ENCODE measurements around the gene GPR162.
A peak's percentile ranks its signal among the peaks of the same experiment; 100 is the strongest.

The GPR162 gene

GRCh38 chr12:6830286-6830890 is 8.8 kb downstream of the GPR162 start:
- Histone ChIP-seq H3K9ac (ENCODE audit: low read length in 2 of 2) (peak overlapping the region in 1 of 2 donors; percentile 21), H3K27me3 (ENCODE audit: control insufficient read depth in 1 of 2, insufficient read depth in 2 of 2, low read length in 2 of 2) (no peaks in the 10 kb centered on the region), H3K4me1 (ENCODE audit: control insufficient read depth, insufficient read depth, low read length) (peaks cover 27% of the 10 kb centered on the region), H3K4me3 (ENCODE audit: low read length in 2 of 2) (peak overlapping the region in 1 of 2 donors; percentile 89), H3K36me3 (ENCODE audit: control insufficient read depth in 2 of 2, insufficient read depth in 2 of 2, low read length in 2 of 2) (peaks cover 12 to 22% of the 10 kb centered on the region in 2 donors), H3K9me3 (ENCODE audit: control insufficient read depth in 2 of 2, low read length in 2 of 2) (no peaks in the 10 kb centered on the region), H3K27ac (ENCODE audit: low read length) (no peak overlapping the region)

DNA sequence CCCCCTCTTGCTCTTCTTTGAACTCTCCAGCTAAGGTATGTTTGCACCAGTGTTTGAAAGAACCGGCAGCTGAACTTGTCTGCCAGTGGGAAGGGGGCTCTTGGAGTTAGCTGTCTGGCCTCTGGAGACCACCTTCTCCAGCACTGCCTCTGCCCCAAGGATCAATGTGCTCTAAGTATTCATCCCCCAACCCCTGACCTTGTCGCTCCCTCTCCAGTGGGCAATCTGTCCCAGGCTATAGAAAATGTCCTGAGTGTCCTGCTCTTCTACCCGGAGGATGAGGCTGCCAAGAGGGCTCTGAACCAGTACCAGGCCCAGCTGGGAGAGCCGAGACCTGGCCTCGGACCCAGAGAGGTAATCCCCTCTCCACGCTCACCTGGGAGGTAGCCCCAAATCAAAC is 9.4 kb downstream of the GPR162 start:
- no peak overlapping the region for H3K9ac ChIP-seq (ENCODE audit: low read length in 2 of 2)
- no peak overlapping the region for H3K27ac ChIP-seq (ENCODE audit: low read length)
- H3K36me3 ChIP-seq (ENCODE audit: control insufficient read depth in 2 of 2, insufficient read depth in 2 of 2, low read length in 2 of 2), result peaks cover 12 to 22% of the 10 kb centered on the region in 2 donors
- H3K4me1 ChIP-seq (ENCODE audit: control insufficient read depth, insufficient read depth, low read length), result peaks cover 21% of the 10 kb centered on the region
- no peaks in the 10 kb centered on the region for H3K27me3 ChIP-seq (ENCODE audit: control insufficient read depth in 1 of 2, insufficient read depth in 2 of 2, low read length in 2 of 2)
- no peaks in the 10 kb centered on the region for H3K9me3 ChIP-seq (ENCODE audit: control insufficient read depth in 2 of 2, low read length in 2 of 2)
- H3K4me3 ChIP-seq (ENCODE audit: low read length in 2 of 2), result no peak overlapping the region

DNA sequence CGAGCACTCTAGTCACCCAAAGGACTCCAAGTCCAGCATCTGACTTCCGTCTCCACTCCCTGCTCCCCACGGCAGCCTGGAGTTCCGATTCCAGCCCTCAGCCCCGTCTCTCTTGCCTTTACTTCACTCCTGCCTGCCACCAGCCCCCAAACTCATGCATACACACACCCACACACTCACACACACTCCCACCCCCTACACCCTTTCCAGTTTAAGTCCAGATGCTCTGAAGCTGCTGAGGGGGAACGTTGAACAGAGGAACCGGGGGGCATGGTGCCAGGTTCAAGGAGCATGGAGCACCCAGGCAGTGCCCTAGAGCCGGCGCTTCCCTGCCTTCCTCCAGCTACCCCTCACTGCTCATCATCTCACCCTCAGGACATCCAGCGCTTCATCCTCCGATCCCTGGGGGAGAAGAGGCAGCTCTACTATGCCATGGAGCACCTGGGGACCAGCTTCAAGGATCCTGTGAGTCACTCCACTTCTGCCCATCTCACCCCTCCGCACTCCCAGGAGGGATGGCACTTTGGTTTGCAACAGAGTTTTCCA is 9.9 kb downstream of the GPR162 start:
- no peak overlapping the region for H3K4me3 ChIP-seq (ENCODE audit: low read length in 2 of 2)
- no peak overlapping the region for H3K27ac ChIP-seq (ENCODE audit: low read length)
- H3K9me3 ChIP-seq (ENCODE audit: control insufficient read depth in 2 of 2, low read length in 2 of 2), result no peaks in the 10 kb centered on the region
- no peaks in the 10 kb centered on the region for H3K27me3 ChIP-seq (ENCODE audit: control insufficient read depth in 1 of 2, insufficient read depth in 2 of 2, low read length in 2 of 2)
- H3K36me3 ChIP-seq (ENCODE audit: control insufficient read depth in 2 of 2, insufficient read depth in 2 of 2, low read length in 2 of 2), result peaks cover 12 to 23% of the 10 kb centered on the region in 2 donors
- no peak overlapping the region for H3K9ac ChIP-seq (ENCODE audit: low read length in 2 of 2)
- peaks cover 21% of the 10 kb centered on the region for H3K4me1 ChIP-seq (ENCODE audit: control insufficient read depth, insufficient read depth, low read length)

- H3K36me3 ChIP-seq (ENCODE audit: control insufficient read depth in 2 of 2, insufficient read depth in 2 of 2, low read length in 2 of 2), result peaks cover 12 to 27% of the 10 kb centered on the region in 2 donors
These were observed 10.5 kb downstream of the GPR162 start for GRCh38 chr12:6832125-6832524.

DNA sequence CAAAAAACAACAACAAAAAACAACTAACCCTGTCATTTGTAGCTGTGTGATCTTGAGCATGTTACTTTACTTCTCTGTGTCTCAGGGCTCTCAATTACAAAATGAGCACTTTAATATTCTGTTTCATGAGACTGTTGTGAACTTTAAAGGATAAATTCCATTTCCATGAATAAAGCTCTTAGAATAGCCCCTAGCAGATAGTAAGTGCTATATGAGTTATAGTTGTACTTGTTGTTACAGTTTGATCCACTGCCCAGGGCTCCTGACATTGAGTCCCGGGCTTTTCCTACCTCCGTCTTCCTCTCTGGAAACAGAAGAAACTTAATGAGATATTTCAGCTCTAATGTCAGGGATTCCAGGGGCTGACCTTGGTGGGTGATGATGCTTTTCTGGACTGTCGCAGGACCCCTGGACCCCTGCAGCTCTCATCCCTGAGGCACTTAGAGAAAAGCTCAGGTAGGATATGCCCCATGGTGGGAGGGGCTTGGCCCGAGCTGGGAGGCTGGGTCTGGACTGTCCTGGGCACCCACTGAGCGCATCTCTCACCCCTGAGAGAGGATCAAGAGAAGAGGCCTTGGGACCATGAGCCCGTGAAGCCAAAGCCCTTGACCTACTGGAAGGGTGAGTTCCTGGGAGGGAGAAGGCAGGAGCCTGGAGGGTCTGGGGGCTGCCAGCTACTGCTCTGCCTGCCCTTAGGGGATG is 11.7 kb downstream of the GPR162 start:
- Histone ChIP-seq H3K4me3 (ENCODE audit: low read length in 2 of 2) (no peak overlapping the region), H3K27me3 (ENCODE audit: control insufficient read depth in 1 of 2, insufficient read depth in 2 of 2, low read length in 2 of 2) (no peaks in the 10 kb centered on the region), H3K9me3 (ENCODE audit: control insufficient read depth in 2 of 2, low read length in 2 of 2) (no peaks in the 10 kb centered on the region), H3K36me3 (ENCODE audit: control insufficient read depth in 2 of 2, insufficient read depth in 2 of 2, low read length in 2 of 2) (peaks cover 18 to 39% of the 10 kb centered on the region in 2 donors), H3K9ac (ENCODE audit: low read length in 2 of 2) (no peak overlapping the region), H3K27ac (ENCODE audit: low read length) (no peak overlapping the region), H3K4me1 (ENCODE audit: control insufficient read depth, insufficient read depth, low read length) (peaks cover 9% of the 10 kb centered on the region)

More at GRCh38 chr12:6832125-6832524, 10.5 kb downstream of the GPR162 start:
- H3K4me1 ChIP-seq (ENCODE audit: control insufficient read depth, insufficient read depth, low read length), result peaks cover 15% of the 10 kb centered on the region
- no peak overlapping the region for H3K27ac ChIP-seq (ENCODE audit: low read length)
- no peak overlapping the region for H3K4me3 ChIP-seq (ENCODE audit: low read length in 2 of 2)
- no peaks in the 10 kb centered on the region for H3K27me3 ChIP-seq (ENCODE audit: control insufficient read depth in 1 of 2, insufficient read depth in 2 of 2, low read length in 2 of 2)
- H3K9ac ChIP-seq (ENCODE audit: low read length in 2 of 2), result no peak overlapping the region
- H3K9me3 ChIP-seq (ENCODE audit: control insufficient read depth in 2 of 2, low read length in 2 of 2), result no peaks in the 10 kb centered on the region

- no peak overlapping the region for H3K4me3 ChIP-seq (ENCODE audit: low read length in 2 of 2)
- peaks cover 18 to 47% of the 10 kb centered on the region in 2 donors for H3K36me3 ChIP-seq (ENCODE audit: control insufficient read depth in 2 of 2, insufficient read depth in 2 of 2, low read length in 2 of 2)
- no peaks in the 10 kb centered on the region for H3K9me3 ChIP-seq (ENCODE audit: control insufficient read depth in 2 of 2, low read length in 2 of 2)
- no peak overlapping the region for H3K9ac ChIP-seq (ENCODE audit: low read length in 2 of 2)
- no peaks in the 10 kb centered on the region for H3K27me3 ChIP-seq (ENCODE audit: control insufficient read depth in 1 of 2, insufficient read depth in 2 of 2, low read length in 2 of 2)
- peaks cover 9% of the 10 kb centered on the region for H3K4me1 ChIP-seq (ENCODE audit: control insufficient read depth, insufficient read depth, low read length)
- H3K27ac ChIP-seq (ENCODE audit: low read length), result no peak overlapping the region
These were observed 12.6 kb downstream of the GPR162 start for GRCh38 chr12:6834254-6834653.

- H3K27ac ChIP-seq (ENCODE audit: low read length), result no peak overlapping the region
- H3K36me3 ChIP-seq (ENCODE audit: control insufficient read depth in 2 of 2, insufficient read depth in 2 of 2, low read length in 2 of 2), result peaks cover 18 to 49% of the 10 kb centered on the region in 2 donors
- H3K9ac ChIP-seq (ENCODE audit: low read length in 2 of 2), result no peak overlapping the region
- H3K4me3 ChIP-seq (ENCODE audit: low read length in 2 of 2), result no peak overlapping the region
- peaks cover 4% of the 10 kb centered on the region for H3K4me1 ChIP-seq (ENCODE audit: control insufficient read depth, insufficient read depth, low read length)
- H3K9me3 ChIP-seq (ENCODE audit: control insufficient read depth in 2 of 2, low read length in 2 of 2), result no peaks in the 10 kb centered on the region
- no peaks in the 10 kb centered on the region for H3K27me3 ChIP-seq (ENCODE audit: control insufficient read depth in 1 of 2, insufficient read depth in 2 of 2, low read length in 2 of 2)
These were observed 13.3 kb downstream of the GPR162 start for GRCh38 chr12:6834873-6835272.

GRCh38 chr12:6836851-6837250 is 15.2 kb downstream of the GPR162 start:
- no peaks in the 10 kb centered on the region for H3K27me3 ChIP-seq (ENCODE audit: control insufficient read depth in 1 of 2, insufficient read depth in 2 of 2, low read length in 2 of 2)
- H3K27ac ChIP-seq (ENCODE audit: low read length), result no peak overlapping the region
- H3K9me3 ChIP-seq (ENCODE audit: control insufficient read depth in 2 of 2, low read length in 2 of 2), result no peaks in the 10 kb centered on the region
- no peak overlapping the region for H3K9ac ChIP-seq (ENCODE audit: low read length in 2 of 2)
- H3K4me1 ChIP-seq (ENCODE audit: control insufficient read depth, insufficient read depth, low read length), result no peaks in the 10 kb centered on the region
- H3K4me3 ChIP-seq (ENCODE audit: low read length in 2 of 2), result no peak overlapping the region
- peaks cover 14 to 42% of the 10 kb centered on the region in 2 donors for H3K36me3 ChIP-seq (ENCODE audit: control insufficient read depth in 2 of 2, insufficient read depth in 2 of 2, low read length in 2 of 2)

- Histone ChIP-seq H3K36me3 (ENCODE audit: control insufficient read depth in 2 of 2, insufficient read depth in 2 of 2, low read length in 2 of 2) (peaks cover 10 to 38% of the 10 kb centered on the region in 2 donors), H3K4me1 (ENCODE audit: control insufficient read depth, insufficient read depth, low read length) (no peaks in the 10 kb centered on the region), H3K9me3 (ENCODE audit: control insufficient read depth in 2 of 2, low read length in 2 of 2) (no peaks in the 10 kb centered on the region), H3K27me3 (ENCODE audit: control insufficient read depth in 1 of 2, insufficient read depth in 2 of 2, low read length in 2 of 2) (no peaks in the 10 kb centered on the region), H3K4me3 (ENCODE audit: low read length in 2 of 2) (no peak overlapping the region), H3K9ac (ENCODE audit: low read length in 2 of 2) (no peak overlapping the region), H3K27ac (ENCODE audit: low read length) (no peak overlapping the region)
These were observed 15.9 kb downstream of the GPR162 start for GRCh38 chr12:6837370-6838060.

DNA sequence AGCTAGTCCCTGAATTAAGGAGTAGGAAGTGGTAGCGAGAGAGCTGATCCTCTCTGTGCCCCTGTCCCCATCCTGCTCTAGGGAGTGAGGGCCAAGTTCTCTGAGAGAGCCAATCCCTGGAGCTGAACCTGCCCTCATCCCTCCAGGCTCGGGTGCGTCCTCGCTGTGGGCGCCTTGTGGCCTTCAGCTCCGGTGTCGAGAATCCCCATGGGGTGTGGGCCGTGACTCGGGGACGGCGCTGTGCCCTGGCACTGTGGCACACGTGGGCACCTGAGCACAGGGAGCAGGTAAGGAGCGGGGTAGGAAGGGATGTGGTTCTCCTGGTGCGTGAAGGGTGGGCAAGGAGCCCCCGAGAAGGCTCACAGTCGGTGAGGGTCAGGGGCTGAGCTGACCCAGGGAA is 17.2 kb downstream of the GPR162 start:
- no peaks in the 10 kb centered on the region for H3K4me1 ChIP-seq (ENCODE audit: control insufficient read depth, insufficient read depth, low read length)
- no peaks in the 10 kb centered on the region for H3K9me3 ChIP-seq (ENCODE audit: control insufficient read depth in 2 of 2, low read length in 2 of 2)
- H3K36me3 ChIP-seq (ENCODE audit: control insufficient read depth in 2 of 2, insufficient read depth in 2 of 2, low read length in 2 of 2), result peaks cover 6 to 42% of the 10 kb centered on the region in 2 donors
- no peak overlapping the region for H3K4me3 ChIP-seq (ENCODE audit: low read length in 2 of 2)
- no peaks in the 10 kb centered on the region for H3K27me3 ChIP-seq (ENCODE audit: control insufficient read depth in 1 of 2, insufficient read depth in 2 of 2, low read length in 2 of 2)
- H3K27ac ChIP-seq (ENCODE audit: low read length), result no peak overlapping the region
- no peak overlapping the region for H3K9ac ChIP-seq (ENCODE audit: low read length in 2 of 2)

All from stomach smooth muscle (tissue), 2 donors.